ENCODE measurements around the gene SPECC1.
"Not testable (repeated sequence)": the region's sequence is repeated elsewhere in the genome, so short reads cannot be mapped to it uniquely, and the experiment has no call there.

Gene SPECC1

GRCh38 chr17:20226814-20227482 is 217.8 kb downstream of the SPECC1 start:
- DNase-seq (ENCODE audit: extremely low read depth, low read depth) = peak; percentile 61
- peak; percentile 90 for TF ChIP-seq CTCF (IDR thresholded peaks at IDR 0.05; ENCODE audit: low read depth, low read length)

- DNase-seq (ENCODE audit: extremely low read depth, low read depth) = not testable (repeated sequence)
Measured at GRCh38 chr17:20227720-20228370, 218.7 kb downstream of the SPECC1 start.

GRCh38 chr17:20228410-20228809 is 219.3 kb downstream of the SPECC1 start:
- TF ChIP-seq CTCF (IDR thresholded peaks at IDR 0.05; ENCODE audit: low read depth, low read length) = no peak
- DNase-seq (ENCODE audit: extremely low read depth, low read depth) = no peak

- no peak for TF ChIP-seq CTCF (IDR thresholded peaks at IDR 0.05; ENCODE audit: low read depth, low read length)
- no peak for DNase-seq (ENCODE audit: extremely low read depth, low read depth)
Measured at GRCh38 chr17:20228860-20229259, 219.7 kb downstream of the SPECC1 start.

- TF ChIP-seq CTCF (IDR thresholded peaks at IDR 0.05; ENCODE audit: low read depth, low read length) = no peak
- no peak for DNase-seq (ENCODE audit: extremely low read depth, low read depth)
Measured at GRCh38 chr17:20230924-20231323, 221.8 kb downstream of the SPECC1 start.

GRCh38 chr17:20232611-20233010 is 223.5 kb downstream of the SPECC1 start:
- no peak for TF ChIP-seq CTCF (IDR thresholded peaks at IDR 0.05; ENCODE audit: low read depth, low read length)
- DNase-seq (ENCODE audit: extremely low read depth, low read depth) = no peak

- no peak for TF ChIP-seq CTCF (IDR thresholded peaks at IDR 0.05; ENCODE audit: low read depth, low read length)
- no peak for DNase-seq (ENCODE audit: extremely low read depth, low read depth)
Measured at GRCh38 chr17:20234276-20234675, 225.1 kb downstream of the SPECC1 start.

- no peak for TF ChIP-seq CTCF (IDR thresholded peaks at IDR 0.05; ENCODE audit: low read depth, low read length)
- no peak for DNase-seq (ENCODE audit: extremely low read depth, low read depth)
Measured at GRCh38 chr17:20235747-20236146, 226.6 kb downstream of the SPECC1 start.

All from AG09319 (cell line).